HG03439 (cell line): ENCODE results near the gene NPC2.
"Not testable (repeated sequence)": the region's sequence is repeated elsewhere in the genome, so short reads cannot be mapped to it uniquely, and the experiment has no call there.

Source experiments
- ATAC-seq: cut with Tn5 transposase; IDR thresholded peaks from one replicate; pipeline ENCODE4 v1.9.1; 2021; ENCODE audit warnings: mild to moderate bottlenecking, moderate library complexity; ENCODE audit not compliant: unreplicated experiment

NPC2 gene

DNA sequence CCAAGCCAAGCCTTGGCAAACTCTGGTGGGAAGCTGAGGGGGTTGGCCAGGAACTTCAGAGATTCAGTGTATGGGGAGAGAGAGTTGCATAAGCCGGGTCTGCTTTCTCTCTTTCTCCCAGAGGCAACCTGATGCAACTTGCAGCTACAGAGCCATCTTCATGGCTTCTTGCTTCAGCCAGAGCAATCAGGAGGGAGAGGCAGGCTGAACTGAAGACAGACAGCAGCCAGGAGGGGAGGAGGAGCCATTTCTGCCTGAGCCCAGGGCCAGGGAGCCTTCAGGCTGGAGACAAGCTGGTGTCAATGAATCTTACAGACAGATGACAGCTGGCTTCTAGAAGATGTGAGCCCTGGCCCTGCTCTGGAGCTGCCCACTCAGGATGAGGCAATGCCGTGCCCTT, 18.7 kb downstream of the NPC2 start:
- no peak for ATAC-seq

DNA sequence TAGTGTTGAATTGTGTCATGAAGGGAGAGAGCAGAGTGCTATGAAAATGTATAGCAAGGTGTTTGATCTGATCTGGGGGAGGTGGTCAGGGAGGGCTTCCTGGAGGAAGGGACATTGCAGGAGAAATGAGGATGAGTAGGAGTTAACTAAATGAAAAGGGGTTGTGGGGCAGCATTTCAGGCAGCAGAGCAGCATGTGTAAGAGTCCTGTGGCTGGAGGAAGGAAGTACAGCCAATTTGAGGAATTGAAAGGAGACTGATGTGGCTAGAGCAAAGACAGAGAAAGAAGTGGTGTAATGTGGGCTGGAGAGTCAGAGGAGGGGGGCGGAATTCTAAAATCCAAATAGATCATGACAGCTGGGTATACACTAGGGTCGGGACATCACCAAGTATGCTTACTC, 20.5 kb downstream of the NPC2 start:
- no peak for ATAC-seq

DNA sequence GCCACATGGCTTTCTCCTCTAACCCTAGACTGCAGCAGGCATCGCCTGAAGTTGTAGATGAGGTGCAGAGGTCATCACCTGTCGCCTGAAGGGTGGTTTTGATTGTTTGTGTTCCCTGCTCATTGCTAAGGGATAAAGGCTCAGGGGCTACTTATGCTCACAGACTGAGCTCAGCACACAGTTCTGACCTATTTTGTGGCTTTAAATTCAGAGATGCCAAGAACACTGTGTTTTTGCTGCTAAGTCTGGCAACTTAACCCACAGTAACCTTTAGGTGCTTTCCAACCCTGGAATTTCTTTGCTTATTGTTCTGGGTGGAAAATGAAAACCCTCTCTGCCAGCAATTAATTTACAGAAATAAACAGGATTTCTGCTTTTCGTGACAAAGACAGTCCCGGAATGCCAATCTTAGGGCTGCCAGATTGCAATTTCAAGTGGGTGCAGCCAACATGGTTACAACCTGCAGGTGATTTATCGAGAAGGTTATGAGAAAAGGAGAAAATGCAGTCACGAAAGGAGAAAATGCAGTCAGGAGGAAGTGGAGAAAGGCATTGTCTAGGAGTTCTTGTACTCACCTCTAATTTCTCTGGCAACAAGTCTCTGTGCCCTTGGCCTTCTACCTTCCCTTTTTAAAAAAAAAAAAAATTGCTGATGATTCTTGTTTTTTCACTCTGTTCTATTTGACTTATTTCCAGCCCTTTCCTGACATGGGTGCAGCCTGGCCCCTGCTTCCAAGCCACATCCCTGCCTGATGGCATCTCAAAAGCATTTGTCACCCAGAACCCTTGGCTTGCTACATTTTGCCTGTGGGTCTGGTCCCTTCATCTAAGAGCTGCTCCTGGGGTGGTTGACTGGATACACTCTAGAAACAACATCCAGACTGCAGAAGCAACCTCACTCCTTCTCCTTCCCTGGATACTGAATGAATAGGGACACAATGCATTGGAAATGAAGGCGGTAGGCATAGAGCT, 23.3 kb downstream of the NPC2 start:
- ATAC-seq = no peak

DNA sequence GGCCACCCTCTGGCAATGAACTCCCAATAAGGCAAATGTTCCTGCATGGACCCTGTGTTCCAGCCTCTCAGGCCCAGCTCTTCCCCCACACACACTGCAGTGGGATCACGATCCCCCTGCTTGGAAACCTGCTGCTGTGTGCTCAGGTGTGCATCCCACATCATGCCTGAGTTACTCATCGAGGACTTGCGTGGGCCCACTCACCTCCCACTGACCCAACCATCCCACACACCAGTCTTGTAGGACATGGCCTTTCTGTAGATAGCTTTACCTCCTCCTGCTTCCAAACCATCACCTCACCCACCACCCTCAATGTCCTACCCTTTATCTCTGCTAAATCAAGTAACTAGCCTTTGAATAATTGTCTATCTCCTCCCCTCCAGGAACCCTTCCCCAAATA, 24.6 kb downstream of the NPC2 start:
- no peak for ATAC-seq

GRCh38 chr14:74465335-74465734, 27.8 kb downstream of the NPC2 start:
- no peak for ATAC-seq

- no peak for ATAC-seq
These were observed 28.3 kb downstream of the NPC2 start for GRCh38 chr14:74464785-74465184.

- no peak for ATAC-seq
These were observed 29.4 kb downstream of the NPC2 start for GRCh38 chr14:74463697-74464096.

- ATAC-seq = no peak
These were observed 30.1 kb downstream of the NPC2 start for GRCh38 chr14:74462993-74463392.

GRCh38 chr14:74459976-74460375, 33.1 kb downstream of the NPC2 start:
- ATAC-seq = no peak

DNA sequence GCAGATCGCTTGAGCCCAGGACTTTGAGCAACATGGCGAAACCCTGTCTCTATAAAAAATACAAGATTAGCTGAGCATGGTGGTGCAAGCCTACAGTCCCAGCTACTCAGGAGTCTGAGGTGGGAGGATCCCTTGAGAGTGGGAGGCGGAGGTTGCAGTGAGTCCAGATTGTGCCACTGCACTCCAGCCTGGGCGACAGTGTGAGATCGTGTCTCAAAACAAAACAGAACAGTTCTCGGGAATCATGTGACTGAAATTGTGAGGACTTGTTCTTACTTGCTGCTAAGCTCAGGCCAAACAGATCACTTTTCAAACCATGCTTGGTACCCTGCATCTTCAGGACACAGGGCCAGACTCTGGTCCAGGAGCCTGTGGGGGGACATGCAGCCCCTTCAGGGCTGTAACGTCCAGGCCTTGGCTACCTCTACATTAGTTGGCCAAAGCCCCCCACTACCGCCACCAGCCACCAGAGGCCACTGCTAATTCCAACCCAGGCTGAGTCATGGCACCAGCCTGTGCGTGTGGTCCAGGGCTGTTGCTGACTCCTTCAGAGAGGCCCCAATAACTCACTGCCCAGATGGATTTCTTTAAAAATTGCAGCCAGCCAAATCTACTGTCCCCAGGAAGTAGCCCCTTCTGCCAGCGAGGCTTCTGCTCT, 33.7 kb downstream of the NPC2 start:
- no peak for ATAC-seq

DNA sequence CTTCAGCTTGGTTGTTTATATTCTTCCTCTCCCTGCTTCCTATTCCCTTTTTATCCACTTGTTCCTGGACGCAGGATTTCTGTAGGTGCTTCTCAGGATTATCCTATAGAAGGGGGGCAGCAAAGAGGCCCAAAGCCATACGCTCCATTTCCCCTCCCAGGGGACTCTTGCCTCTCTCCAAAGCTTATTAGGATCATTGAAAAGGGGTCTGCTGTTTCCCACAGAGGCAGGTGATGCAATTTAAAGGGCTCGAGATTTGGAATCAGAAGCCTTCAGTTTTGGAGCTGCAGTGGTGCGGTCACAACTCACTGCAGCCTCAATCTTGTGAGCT, 35.6 kb downstream of the NPC2 start:
- no peak for ATAC-seq

GRCh38 chr14:74456684-74457564, 36.2 kb downstream of the NPC2 start:
- no peak for ATAC-seq

- ATAC-seq = not testable (repeated sequence)
These were observed 38.7 kb downstream of the NPC2 start for GRCh38 chr14:74454397-74454796.

GRCh38 chr14:74444866-74445265, 48.2 kb downstream of the NPC2 start:
- no peak for ATAC-seq

DNA sequence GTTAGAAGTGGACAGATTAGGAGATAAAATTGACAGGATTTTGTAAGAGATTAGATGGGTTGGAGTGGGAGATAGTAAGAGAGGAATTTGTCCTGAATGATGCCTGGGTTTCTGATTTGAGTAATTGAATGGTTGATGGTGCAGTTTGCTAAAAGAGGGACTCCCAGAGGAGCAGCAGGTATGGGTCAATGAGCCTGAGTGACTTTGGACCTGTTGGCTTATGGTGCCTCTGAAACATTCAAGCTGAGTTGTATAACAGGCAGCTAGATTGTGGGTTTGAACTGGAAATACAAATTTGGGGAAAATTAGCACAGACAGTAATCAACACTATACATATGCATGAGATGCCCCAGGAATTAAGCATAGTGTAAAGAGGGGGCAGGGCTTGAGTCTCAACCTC, 50.3 kb downstream of the NPC2 start:
- ATAC-seq = no peak

DNA sequence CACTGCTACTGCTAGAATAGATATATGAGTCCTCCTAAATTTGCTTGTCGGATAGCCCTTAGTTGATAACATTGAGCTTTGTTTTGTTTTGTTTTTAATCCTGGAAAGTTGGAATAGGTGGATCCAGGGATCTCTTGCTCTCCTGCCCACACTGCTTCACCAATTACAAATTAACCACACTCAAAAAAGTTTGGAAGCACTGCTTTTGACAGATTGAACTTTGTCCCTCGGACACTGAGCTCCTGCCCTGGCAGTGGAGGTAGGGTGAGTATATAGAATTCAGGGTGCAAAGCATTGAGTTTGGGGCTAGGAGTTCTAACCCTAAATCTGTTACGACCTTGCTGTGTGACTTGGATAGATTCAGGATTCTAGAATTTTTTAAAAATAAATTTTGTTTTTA, 52.0 kb downstream of the NPC2 start:
- no peak for ATAC-seq

GRCh38 chr14:74438351-74438915, 54.7 kb downstream of the NPC2 start:
- no peak for ATAC-seq

DNA sequence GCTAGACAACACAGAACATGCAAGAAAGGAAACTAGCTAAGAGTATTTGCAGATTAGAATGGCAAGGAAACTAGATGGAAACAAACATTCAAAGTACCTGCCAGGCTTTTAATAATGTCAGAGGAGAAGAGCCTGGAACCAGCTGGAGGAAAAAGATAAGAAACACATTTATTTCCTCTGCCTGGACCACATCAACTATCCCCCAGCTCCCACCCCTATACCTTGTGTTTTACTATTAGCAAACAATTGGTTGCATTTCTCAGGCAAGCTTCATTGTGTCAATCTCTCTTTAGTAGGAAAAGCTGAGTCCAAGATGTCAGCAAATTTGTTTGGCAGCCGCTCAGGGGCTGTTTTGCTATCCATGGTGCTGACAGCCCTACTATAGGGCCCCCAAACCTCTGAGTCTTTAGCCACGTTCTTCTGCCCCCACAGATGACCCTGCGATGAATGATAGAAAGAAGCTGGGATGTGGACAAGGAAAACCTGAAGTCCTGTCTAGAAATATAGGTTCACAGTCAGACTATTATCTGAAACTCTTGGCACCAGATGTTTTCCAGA, 55.5 kb downstream of the NPC2 start:
- ATAC-seq = no peak

GRCh38 chr14:74434294-74434693, 58.8 kb downstream of the NPC2 start:
- no peak for ATAC-seq

- ATAC-seq = no peak
These were observed 63.1 kb downstream of the NPC2 start for GRCh38 chr14:74429991-74430390.
